Measurements from ENCODE around the gene CAMK1D.

DNA sequence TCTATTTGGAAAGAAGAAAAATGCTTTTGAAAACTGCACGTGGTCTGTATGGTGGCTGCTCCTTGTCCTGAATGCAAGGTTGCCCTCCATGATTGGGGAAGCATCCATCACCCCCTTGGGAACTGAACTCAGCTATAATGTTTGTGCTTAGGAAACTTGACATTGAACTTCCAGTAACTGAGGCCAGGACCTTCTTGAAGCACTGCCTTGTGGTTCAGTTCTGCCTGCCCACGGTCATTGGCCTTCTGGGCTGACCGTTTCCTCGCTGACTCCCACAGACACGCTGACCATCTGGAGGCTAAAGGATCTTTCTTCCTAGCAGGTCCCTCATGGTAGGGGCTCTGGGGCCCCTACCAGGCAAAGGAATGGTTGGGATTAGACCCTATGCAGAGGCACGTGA is 247.8 kb downstream of the CAMK1D start:
- no peak for TF ChIP-seq YY1 (IDR thresholded peaks at IDR 0.05; ENCODE audit: low read depth, low read length)
- no peak for TF ChIP-seq SIN3A (conservative IDR thresholded peaks at IDR 0.05 in 1 of 2, IDR thresholded peaks at IDR 0.05 in 1 of 2; ENCODE audit: low read depth in 1 of 2, low read length in 2 of 2)
- TF ChIP-seq, protein P1, sequence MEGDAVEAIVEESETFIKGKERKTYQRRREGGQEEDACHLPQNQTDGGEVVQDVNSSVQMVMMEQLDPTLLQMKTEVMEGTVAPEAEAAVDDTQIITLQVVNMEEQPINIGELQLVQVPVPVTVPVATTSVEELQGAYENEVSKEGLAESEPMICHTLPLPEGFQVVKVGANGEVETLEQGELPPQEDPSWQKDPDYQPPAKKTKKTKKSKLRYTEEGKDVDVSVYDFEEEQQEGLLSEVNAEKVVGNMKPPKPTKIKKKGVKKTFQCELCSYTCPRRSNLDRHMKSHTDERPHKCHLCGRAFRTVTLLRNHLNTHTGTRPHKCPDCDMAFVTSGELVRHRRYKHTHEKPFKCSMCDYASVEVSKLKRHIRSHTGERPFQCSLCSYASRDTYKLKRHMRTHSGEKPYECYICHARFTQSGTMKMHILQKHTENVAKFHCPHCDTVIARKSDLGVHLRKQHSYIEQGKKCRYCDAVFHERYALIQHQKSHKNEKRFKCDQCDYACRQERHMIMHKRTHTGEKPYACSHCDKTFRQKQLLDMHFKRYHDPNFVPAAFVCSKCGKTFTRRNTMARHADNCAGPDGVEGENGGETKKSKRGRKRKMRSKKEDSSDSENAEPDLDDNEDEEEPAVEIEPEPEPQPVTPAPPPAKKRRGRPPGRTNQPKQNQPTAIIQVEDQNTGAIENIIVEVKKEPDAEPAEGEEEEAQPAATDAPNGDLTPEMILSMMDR (IDR thresholded peaks at IDR 0.05; ENCODE audit: control extremely low read depth in 1 of 3, insufficient read depth in 1 of 3, low read depth in 1 of 3, low read length in 3 of 3): no peak
- no peak for TF ChIP-seq JUN (IDR thresholded peaks at IDR 0.05; ENCODE audit: low read depth, low read length)
- TF ChIP-seq USF2 (IDR thresholded peaks at IDR 0.05; ENCODE audit: low read length): no peak
- no peak for TF ChIP-seq POLR2A (IDR thresholded peaks at IDR 0.05; ENCODE audit: control extremely low read depth in 1 of 2, low read depth in 2 of 2, low read length in 2 of 2)
- TF ChIP-seq CBX8 (IDR thresholded peaks at IDR 0.05; ENCODE audit: borderline replicate concordance, low read depth, low read length): no peak
- no peak for TF ChIP-seq BCL11A (IDR thresholded peaks at IDR 0.05; ENCODE audit: low read depth in 2 of 2, low read length in 2 of 2)

Measured in H1 (cell line).